ENCODE measurements around the gene SUPT20HL2.
"Not testable (repeated sequence)": the region's sequence is repeated elsewhere in the genome, so short reads cannot be mapped to it uniquely, and the experiment has no call there.

Gene SUPT20HL2

DNA sequence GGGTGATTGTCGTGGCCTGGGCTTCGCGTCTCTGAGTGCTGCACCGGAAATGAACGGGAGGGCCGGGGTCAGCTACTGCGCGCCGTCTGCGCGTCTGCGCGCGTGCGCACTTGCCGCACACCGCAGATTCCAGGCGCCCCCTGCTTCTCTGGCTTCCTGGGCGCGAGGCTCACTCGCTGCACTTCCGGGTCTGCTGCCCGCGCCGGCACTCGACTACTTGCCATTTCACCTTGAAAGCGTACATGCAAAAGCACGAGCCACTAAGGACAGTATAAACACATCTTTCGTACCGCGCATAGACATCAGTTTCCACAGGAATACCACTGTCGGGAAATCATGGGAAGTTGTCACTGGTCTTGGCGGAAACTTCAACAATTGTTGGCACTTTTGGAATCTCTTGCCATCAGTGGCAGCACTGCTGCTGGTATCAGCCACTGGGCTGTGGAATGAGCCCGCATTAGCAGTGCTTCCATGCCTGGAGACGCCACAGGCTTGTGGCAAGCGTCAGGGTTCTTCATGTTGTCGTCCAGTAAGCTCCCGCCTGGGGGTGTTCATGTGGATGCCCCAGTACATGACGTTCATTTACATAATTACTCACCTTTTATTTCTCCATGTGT is at the start of gene SUPT20HL2:
Gene SUPT20HL2, minus strand, starts transcription at position 51 of the 617 bp plus-strand sequence. CDS start 754 bp downstream, outside the sequence.
- in situ Hi-C loops (cut with MboI; ENCODE audit: low pct_unique_long_range_greater_than_20kb, low sequenced_read_pairs): no loop called here
- DNase-seq: no peak

DNA sequence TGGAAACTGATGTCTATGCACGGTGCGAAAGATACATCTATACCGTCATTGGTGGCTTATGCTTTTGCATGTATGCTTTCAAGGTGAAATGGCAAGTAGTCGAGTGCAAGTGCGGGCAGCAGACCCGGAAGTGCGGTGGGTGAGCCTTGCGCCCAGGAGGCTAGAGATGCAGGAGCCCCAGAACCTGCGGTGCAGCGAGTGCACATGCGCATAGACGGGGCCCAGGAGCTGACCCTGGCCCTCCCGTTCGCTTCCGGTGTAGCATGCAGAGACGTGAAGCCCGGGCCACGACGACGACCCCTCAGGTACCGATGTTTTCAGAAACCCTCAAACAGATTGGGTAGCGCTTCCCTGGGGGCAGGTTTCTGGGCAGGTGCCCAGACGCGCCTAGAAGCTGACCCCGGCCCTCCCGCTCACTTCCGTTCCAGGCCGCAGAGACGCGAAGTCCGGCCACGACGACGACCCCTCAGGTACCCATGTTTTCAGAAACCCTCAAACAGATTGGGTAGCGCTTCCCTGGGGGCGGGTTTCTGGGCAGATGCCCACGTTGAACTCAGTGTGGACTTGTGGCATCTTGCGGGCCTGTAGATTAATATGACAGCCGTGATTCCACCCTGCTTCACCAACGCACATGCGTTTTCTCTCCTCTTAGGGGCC is 48.3 kb upstream of the SUPT20HL2 start:
- in situ Hi-C loops (cut with MboI; ENCODE audit: low pct_unique_long_range_greater_than_20kb, low sequenced_read_pairs); DNase-seq: not testable (repeated sequence)

DNA sequence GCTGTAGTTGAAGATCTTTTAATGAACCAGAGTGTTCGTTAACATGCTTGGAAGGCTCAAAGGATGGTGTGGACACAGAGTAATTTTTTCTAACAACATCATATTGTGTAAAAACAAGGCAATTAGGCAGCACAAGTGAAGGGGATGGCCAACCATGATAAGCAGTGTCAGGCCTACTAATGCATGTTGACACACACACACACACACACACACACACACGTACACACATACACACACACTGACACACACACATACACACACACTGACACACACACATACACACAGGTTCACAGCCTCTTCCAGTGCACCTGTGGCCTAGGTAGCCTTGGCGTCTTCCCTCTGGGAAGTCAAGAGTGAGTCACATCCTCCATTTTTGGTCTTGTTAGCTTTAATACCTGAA is 46.4 kb upstream of the SUPT20HL2 start, which contains the start of gene SUPT20HL1:
Gene SUPT20HL1, plus strand, starts transcription at position 368 of the 400 bp plus-strand sequence. CDS start 2,122 bp downstream, outside the sequence.
- in situ Hi-C loops (cut with MboI; ENCODE audit: low pct_unique_long_range_greater_than_20kb, low sequenced_read_pairs): no loop called here
- no peak for DNase-seq

DNA sequence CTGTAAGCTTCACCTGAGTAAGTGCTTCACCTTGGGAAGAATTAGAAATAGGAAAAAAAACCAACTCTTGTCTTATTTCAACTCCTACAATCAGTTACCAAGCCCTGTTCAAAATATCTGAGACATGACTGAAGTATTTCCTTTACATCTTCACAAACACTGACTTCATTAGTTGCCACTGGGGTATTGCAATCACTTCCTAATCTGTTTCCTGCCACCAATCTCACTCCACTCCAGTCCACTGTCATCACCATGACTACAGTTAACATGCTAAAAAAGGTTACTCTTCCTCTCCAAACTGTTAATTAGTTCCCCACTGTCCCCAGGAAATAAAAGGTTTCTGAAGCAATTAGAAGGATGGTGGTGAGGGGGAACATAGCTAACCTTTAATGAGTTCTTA is 43.2 kb upstream of the SUPT20HL2 start:
- DNase-seq: peak; percentile 24
- in situ Hi-C loops (cut with MboI; ENCODE audit: low pct_unique_long_range_greater_than_20kb, low sequenced_read_pairs): no loop called here

DNA sequence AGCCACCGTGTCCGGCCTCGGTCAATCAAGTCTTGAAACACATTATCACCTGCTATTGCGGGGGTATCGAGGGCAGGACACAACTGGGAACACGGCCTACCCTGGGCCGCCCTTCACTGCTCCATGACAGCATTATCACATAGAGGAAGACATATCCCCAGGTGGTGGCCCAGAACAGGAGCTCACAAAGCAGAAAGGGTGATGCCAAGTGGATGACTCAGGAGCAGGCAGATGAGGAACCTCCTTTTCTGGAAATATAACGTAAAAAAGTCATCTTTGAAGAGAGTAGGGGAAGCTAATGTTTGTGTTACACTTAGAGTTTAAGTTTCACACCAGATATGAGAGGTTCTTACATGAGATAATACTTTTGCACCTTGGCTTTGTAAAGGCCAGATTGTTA is 41.2 kb upstream of the SUPT20HL2 start:
- in situ Hi-C loops (cut with MboI; ENCODE audit: low pct_unique_long_range_greater_than_20kb, low sequenced_read_pairs): no loop called here
- DNase-seq: no peak

DNA sequence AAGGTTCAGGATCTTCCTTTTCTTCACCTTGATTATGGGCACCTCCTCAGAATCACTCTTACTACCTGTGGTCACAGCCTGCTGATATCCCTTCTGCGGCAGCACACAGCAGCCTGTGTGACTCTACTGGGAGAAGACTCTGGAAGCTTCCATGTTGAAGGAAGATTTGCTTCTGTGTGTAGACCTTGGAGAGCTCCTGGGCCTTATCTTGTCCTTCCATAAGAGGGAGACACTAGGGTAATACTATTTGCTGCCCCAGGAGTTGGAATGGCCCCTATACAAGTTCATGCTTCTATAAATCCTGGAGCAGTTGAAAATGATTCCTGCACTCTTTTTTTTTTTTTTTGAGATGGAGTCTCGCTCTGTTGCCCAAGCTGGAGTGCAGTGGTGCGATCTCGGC is 36.3 kb upstream of the SUPT20HL2 start:
- no peak for DNase-seq
- in situ Hi-C loops (cut with MboI; ENCODE audit: low pct_unique_long_range_greater_than_20kb, low sequenced_read_pairs): no loop called here

DNA sequence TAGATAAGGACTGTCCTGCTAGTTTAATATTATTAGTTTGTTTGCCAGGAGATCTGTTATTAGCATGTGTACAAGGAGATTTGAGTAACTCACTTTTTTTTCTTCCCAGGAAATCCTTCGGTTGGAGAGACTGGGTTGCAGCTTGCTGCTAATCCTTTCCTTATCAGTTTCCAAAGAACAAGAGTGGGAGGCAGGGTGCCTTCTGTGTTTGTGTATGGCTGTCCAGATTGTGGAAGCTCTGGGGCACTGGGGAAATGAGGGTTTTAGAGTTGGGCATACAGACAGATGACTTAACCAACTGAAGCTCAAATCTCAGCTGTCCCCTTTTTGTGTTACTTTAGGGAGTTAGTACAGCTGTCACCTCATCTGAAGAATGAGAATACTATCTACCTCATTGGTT is 34.0 kb upstream of the SUPT20HL2 start:
- no peak for DNase-seq
- in situ Hi-C loops (cut with MboI; ENCODE audit: low pct_unique_long_range_greater_than_20kb, low sequenced_read_pairs): no loop called here

DNA sequence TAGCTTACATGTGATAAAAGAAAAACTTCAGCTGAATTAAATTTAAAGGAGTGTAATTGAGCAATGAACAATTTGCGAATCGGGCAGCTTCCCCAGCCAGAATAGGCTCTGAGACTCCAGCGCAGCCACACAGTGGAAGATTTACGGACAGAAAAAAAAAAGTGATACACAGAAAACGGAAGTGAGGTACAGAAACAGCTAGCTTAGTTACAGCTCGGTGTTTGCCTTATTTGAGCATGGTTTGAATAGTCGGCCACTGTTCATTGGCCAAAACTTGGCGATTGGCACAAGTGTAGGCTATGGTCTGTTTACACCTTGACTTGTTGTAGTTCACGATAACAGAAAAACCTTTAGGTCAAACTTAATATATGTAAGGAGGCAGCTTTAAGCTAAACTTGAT is 29.9 kb upstream of the SUPT20HL2 start:
- in situ Hi-C loops (cut with MboI; ENCODE audit: low pct_unique_long_range_greater_than_20kb, low sequenced_read_pairs): no loop called here
- peak; percentile 63 for DNase-seq

DNA sequence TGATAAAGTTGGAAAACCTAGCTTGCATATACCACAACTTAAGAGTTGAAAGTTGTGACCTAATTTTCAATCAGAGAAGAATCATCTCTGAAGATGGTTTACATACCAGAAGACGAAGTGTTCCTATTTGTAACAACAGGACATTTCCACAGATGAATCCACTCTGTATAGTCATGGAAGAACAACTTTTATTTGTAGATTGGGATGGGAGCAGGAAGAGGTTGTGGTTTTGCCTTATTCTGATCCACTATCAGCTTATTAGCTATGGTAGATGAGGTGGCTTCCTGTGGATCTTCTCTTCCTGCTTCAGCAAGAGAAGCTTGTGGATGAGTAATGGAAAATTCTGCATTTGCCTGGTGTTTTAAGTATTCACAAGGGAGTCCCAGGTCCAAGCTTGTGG is 27.9 kb upstream of the SUPT20HL2 start:
- DNase-seq: no peak
- in situ Hi-C loops (cut with MboI; ENCODE audit: low pct_unique_long_range_greater_than_20kb, low sequenced_read_pairs): no loop called here

DNA sequence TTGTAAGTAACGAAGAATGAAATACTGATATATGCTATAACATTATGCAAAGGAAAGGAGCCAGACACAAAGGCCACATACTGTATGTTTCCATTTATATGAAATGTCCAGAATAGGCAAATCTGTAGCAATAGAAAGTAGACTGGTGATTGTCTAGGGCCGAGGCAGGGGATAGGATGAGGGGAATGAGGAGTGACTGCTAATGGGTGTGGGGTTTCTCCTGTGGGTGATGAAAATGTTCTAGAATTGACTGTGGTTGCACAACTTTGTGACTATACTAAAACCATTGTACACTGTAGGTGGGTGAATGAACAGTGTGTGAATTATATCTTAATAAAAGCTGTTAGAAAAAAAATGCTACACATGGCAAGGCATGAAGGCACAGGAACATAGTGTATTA is 26.6 kb upstream of the SUPT20HL2 start:
- DNase-seq: no peak
- in situ Hi-C loops (cut with MboI; ENCODE audit: low pct_unique_long_range_greater_than_20kb, low sequenced_read_pairs): no loop called here

DNA sequence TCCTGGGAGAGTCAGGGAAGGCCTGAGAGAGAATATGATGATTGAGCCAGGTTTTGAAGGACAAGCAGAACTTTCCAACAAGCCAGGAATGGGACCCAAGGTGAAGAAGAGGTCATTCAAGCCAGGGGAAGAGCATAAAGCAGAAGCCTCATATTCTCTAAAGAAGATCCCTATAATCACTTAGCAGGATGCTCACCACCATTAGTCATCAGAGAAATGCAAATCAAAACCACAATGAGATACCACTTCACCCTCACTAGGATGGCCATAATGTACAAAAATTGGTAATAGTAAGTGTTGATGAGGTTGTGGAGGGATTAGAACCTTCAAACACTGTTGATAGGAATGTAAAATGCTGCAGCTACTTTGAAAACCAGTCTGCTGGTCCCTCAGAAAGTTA is 26.0 kb upstream of the SUPT20HL2 start:
- DNase-seq: no peak
- in situ Hi-C loops (cut with MboI; ENCODE audit: low pct_unique_long_range_greater_than_20kb, low sequenced_read_pairs): no loop called here

DNA sequence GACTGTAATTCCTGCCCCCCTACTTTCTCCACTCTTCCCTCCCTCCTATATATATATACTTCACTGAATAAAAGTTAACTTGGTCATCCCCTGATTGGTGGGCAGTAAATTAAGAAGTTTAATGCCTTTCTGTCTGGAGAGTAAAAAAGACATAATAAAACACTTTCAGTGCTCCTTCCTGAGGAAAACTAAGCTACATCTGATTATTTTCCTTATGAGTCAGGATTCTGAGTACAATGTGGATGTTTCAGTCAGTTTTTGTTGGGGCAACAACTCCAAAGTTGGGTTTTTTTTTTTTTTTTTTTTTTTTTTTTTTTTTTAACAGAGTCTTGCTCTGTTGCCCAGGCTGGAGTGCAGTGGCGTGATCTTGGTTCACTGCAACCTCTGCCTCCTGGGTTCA is 22.0 kb upstream of the SUPT20HL2 start:
- DNase-seq: no peak
- in situ Hi-C loops (cut with MboI; ENCODE audit: low pct_unique_long_range_greater_than_20kb, low sequenced_read_pairs): no loop called here

DNA sequence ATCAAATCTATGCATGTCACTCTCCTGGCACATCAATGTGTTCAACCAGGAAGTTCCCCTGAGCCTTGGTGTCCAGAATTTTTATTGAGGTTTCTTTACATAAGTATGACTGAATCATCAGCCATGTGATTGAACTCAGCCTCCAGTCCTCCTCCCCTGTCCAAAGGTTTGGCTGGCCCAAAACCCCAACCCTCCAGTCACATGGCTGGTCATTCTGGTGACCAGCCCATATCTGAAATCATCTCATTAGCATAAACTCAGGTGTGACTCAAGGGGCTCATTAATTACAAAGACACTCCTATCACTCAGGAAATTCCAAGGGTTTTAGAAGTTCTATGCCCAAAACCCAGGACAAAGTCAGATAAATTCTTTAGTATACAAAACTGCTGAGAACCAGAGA is 20.6 kb upstream of the SUPT20HL2 start:
- DNase-seq: no peak
- in situ Hi-C loops (cut with MboI; ENCODE audit: low pct_unique_long_range_greater_than_20kb, low sequenced_read_pairs): no loop called here

DNA sequence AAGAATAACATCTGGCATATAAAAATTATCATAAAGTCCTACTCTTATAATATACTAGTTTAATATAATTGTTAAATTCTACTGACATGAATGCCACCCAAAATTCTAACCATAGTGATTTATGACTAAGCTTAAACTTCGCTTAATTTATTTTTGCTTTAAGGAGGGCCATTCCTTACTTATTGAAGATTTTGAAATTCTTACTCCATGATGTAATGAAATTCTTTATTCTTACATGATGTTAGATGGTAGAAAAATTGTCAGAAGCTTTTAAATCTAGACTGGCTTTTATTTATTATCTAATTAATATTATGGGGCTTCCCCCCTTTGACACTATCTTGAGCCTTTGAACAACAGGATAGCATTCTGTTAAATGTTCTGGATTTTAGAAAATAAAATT is 19.5 kb upstream of the SUPT20HL2 start:
- in situ Hi-C loops (cut with MboI; ENCODE audit: low pct_unique_long_range_greater_than_20kb, low sequenced_read_pairs): no loop called here
- DNase-seq: no peak

DNA sequence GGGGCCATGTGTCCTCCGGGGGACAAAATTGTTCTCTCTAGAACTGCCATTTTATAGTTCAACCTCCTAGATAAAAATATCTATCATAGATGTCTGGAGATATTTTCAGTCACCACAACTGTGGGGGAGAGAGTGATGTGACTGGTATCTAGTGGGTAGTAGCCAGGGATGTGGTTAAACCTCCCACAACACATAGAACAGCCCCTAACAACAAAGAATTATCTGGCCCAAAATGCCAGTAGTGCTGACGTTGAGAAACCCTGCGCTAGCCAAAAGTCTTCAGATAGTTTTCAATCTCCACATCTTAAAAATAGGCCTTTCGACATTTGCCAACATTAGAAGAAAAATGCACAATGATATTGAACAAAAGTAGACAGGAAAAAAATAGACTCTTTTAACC is 19.0 kb upstream of the SUPT20HL2 start:
- DNase-seq: peak; percentile 37

DNA sequence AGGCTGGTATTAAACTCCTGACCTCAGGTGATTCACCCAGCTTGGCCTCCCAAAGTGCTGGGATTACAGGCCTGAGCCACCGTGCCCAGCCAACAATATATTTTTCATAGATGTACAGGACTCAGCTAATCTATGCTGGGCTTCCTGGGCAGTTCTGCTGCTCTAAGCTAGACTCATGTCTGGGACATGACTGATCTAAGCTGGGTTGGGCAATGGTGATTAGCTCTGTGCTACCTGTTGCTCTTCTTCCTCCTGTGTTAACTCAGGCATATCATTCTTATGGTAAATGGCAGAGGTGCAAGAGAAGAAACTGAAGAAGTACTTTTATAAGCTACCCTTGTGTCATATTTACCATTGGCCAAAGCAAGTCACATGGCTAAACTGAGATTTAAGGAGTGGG is 11.4 kb upstream of the SUPT20HL2 start:
- in situ Hi-C loops (cut with MboI; ENCODE audit: low pct_unique_long_range_greater_than_20kb, low sequenced_read_pairs): no loop called here

More for the DNA sequence above, 19.0 kb upstream of the SUPT20HL2 start:
- in situ Hi-C loops (cut with MboI; ENCODE audit: low pct_unique_long_range_greater_than_20kb, low sequenced_read_pairs): no loop called here

DNA sequence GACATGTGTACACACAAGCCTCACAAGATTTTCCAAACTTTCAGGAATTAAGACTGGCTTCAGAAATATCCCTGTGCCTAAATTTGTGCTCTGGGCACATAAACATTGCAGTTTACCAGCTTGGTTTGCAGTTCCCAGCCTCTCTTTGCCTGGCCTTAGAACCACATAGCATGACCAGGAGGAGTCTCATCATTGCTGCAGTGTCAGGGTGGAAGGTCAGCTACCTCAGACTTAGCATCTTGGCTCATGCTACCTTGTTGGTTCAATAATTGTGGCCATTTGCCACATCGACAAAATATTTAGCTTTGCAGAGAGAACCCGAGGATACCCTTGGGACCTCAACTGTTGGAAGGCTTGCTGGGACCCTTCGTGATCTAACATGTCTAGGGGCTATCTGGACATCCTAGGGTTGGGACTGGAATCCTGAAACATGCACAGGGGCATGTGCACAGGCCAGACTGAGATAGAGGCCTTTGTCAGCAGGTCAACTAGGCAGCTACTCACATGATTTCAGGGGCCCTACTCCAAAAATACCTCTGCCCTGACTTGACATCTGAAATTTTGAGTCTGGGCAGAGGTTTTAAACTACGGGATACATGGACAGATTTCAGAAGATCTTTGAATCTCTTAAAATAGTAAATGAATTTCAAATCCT is 8.0 kb upstream of the SUPT20HL2 start:
- in situ Hi-C loops (cut with MboI; ENCODE audit: low pct_unique_long_range_greater_than_20kb, low sequenced_read_pairs): no loop called here
- DNase-seq: no peak

More for the DNA sequence above, 11.4 kb upstream of the SUPT20HL2 start:
- DNase-seq: no peak

DNA sequence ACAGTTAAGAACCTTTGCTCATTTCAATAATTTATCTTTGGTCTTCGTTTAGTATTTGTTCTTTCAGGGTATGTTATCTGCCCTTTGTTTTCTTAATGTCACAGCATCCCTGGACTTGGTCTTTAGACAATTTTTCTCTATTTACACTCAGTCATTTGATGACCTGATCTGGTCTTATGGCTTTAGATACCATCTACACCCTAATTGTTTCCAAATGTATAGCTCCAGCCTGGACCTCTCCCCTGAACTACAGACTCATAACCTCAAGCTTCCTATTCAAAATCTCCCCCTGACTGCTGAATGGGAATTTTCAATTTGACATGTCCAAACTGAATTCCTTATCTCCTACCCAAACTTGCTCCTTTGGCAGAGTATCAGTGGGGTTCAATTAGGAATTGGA is 3.7 kb upstream of the SUPT20HL2 start:
- in situ Hi-C loops (cut with MboI; ENCODE audit: low pct_unique_long_range_greater_than_20kb, low sequenced_read_pairs): no loop called here

DNA sequence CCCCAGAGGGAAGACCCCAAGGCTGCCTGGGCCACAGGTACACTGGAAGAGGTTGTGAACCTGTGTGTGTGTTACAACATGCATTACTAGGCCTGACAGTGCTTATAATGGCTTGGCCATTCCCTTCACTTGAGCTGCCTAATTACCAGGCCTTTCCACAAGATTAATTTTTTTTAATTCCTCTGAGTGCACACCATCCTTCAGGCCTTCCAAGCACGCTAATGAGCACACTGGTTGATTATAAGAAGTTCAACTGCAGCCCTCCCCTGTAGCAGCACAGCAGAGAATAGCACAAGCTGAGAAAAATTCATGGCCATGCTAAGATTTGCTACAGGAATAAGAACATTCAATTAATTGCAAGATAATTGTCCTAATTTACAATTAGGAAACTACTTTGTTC is 2.2 kb upstream of the SUPT20HL2 start:
- no peak for DNase-seq
- in situ Hi-C loops (cut with MboI; ENCODE audit: low pct_unique_long_range_greater_than_20kb, low sequenced_read_pairs): no loop called here

More for the DNA sequence above, 3.7 kb upstream of the SUPT20HL2 start:
- DNase-seq: no peak

DNA sequence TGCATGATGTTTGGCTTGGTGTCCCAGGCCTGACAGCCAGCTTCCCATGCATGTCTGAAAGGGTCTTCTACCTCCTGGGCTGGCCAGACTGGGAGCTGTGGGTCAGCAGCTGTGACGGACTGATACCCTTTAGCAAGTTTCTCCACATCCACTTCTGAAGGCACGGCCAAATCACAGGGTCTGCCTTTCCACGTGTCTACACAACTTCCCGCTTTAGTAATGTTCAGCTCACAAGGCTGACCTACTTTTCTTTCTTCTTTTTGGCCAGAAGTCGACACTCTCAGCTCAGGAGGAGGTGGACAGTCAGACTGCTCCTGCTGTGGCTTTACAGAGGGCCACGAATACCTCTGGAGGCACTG is 1.6 kb downstream of the SUPT20HL2 start:
- DNase-seq; in situ Hi-C loops (cut with MboI; ENCODE audit: low pct_unique_long_range_greater_than_20kb, low sequenced_read_pairs): not testable (repeated sequence)

Measured in KBM-7 (cell line).